Esophagus muscularis mucosa (tissue), 4 donors: ENCODE results near the gene PPP2R5B. TPM values are rescaled to one million over a fixed set of nuclear protein-coding genes. Genes with fewer than 3 reads are reported as not detected.

Experiments used
- DNase-seq: peaks from one replicate; pipeline ENCODE4 v3.0.0-alpha.2; 2017; ENCODE audit errors: extremely low spot score
- H3K27ac ChIP-seq, 4 donors: fragments of 200-600 bp; sonication (generic); replicated peaks in 1 of 4; 1 replicate in 3 of 4; 2 replicates in 1 of 4; pipeline ENCODE4 v1.5.1; 2016 to 2019; ENCODE audit warnings: mild to moderate bottlenecking in 1 of 4
- H3K27me3 ChIP-seq, 4 donors: fragments of 200-600 bp; sonication (generic); one replicate each; pipeline versions ENCODE4 v1.5.1 to v1.6.0; 2016 to 2019
- H3K36me3 ChIP-seq, 4 donors: fragments of 200-600 bp; sonication (generic); one replicate each; pipeline ENCODE4 v1.5.1; 2016 to 2019
- H3K4me1 ChIP-seq, 4 donors: fragments of 200-600 bp; sonication (generic); one replicate each; pipeline ENCODE4 v1.5.1; 2016 to 2019
- H3K4me3 ChIP-seq, 4 donors: fragments of 200-600 bp; sonication (generic); 1 replicate in 2 of 4; 2 replicates in 2 of 4; pipeline ENCODE4 v1.5.1; 2016 to 2019; ENCODE audit warnings: mild to moderate bottlenecking in 4 of 4, moderate library complexity in 1 of 4
- H3K9me3 ChIP-seq, 4 donors: fragments of 200-600 bp; sonication (generic); 1 replicate in 3 of 4; 2 replicates in 1 of 4; pipeline ENCODE4 v1.5.1; 2016 to 2019
- EP300 ChIP-seq: sonication (generic); formaldehyde crosslinking; IDR thresholded peaks from one replicate; pipeline ENCODE4 v1.6.1; 2017; ENCODE audit warnings: antibody characterized with exemption
- POLR2A ChIP-seq: fragments of 450-650 bp; IDR thresholded peaks from one replicate; pipeline ENCODE4 v1.6.1; 2017; ENCODE audit warnings: antibody characterized with exemption, moderate library complexity, mild to moderate bottlenecking, low read depth
- POLR2AphosphoS5 ChIP-seq, 2 donors: sonication (generic); formaldehyde crosslinking; IDR thresholded peaks; one replicate each; pipeline ENCODE4 v1.6.1; 2017; ENCODE audit warnings: antibody characterized with exemption in 2 of 2
- WGBS: methylation state at CpG from one replicate; pipeline ENCODE4 v1.1.5; 2018; 5-methylcytosine and 5-hydroxymethylcytosine counted together
- intact Hi-C: fragments of 100-400 bp; cut with DNase I; formaldehyde crosslinking; loops from one replicate; pipeline ENCODE4 v1.15.1; 2023
- total RNA-seq, 4 donors: library from RNA; depleted of rRNA; stranded (reverse); fragments of >200 nt; gene quantifications; one replicate each; pipeline versions ENCODE4 v1.1.0 to v1.2.1, GENCODE V29; 2016
- TF ChIP-seq, protein P1 (sequence below), 3 experiments: fragments of 200-600 bp in 2 of 3; fragments of 450-650 bp in 1 of 3; sonication (generic) in 2 of 3; IDR thresholded peaks; one replicate each; pipeline ENCODE4 v1.5.1; 2017 to 2019; ENCODE audit warnings: antibody characterized with exemption in 3 of 3, mild to moderate bottlenecking in 2 of 3, moderate library complexity in 1 of 3

The PPP2R5B gene
- total RNA-seq, 4 donors from 2014 or later, result 24.1 to 38.8 (median 29.0) TPM

DNA sequence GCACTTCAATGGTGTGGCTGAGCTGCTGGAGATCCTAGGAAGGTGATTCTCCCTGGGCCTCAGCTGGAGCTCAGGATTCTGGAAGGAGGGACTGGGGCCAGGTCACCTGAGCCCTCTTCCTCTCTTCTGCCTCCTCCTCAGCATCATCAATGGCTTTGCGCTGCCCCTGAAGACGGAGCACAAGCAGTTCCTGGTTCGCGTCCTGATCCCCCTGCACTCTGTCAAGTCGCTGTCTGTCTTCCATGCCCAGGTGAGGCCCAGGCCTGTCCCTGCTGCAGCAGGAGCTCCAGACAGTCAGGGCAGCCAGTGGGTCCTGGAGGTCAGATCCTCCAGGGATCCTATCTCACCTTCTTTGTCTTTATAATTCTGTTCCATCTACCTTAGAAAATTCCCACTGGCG lies 5.9 kb downstream of the PPP2R5B start:
- intact Hi-C loops, result no loop called here
- Histone ChIP-seq H3K27ac (no peak overlapping the region), H3K36me3 (peaks cover 46 to 89% (median 87%) of the 10 kb centered on the region in 4 donors), H3K4me3 (no peak overlapping the region), H3K9me3 (no peaks in the 10 kb centered on the region), H3K27me3 (no peaks in the 10 kb centered on the region), H3K4me1 (peaks cover 12 to 17% (median 14%) of the 10 kb centered on the region in 4 donors)
- 96% methylated on average over 6 of the region's 6 CpGs for WGBS
- no peak for DNase-seq
- TF ChIP-seq EP300 (no peak), POLR2A (no peak), POLR2AphosphoS5 (IDR thresholded peaks at IDR 0.05) (no peak)
- TF ChIP-seq, protein P1, sequence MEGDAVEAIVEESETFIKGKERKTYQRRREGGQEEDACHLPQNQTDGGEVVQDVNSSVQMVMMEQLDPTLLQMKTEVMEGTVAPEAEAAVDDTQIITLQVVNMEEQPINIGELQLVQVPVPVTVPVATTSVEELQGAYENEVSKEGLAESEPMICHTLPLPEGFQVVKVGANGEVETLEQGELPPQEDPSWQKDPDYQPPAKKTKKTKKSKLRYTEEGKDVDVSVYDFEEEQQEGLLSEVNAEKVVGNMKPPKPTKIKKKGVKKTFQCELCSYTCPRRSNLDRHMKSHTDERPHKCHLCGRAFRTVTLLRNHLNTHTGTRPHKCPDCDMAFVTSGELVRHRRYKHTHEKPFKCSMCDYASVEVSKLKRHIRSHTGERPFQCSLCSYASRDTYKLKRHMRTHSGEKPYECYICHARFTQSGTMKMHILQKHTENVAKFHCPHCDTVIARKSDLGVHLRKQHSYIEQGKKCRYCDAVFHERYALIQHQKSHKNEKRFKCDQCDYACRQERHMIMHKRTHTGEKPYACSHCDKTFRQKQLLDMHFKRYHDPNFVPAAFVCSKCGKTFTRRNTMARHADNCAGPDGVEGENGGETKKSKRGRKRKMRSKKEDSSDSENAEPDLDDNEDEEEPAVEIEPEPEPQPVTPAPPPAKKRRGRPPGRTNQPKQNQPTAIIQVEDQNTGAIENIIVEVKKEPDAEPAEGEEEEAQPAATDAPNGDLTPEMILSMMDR (IDR thresholded peaks at IDR 0.05), result no peak

DNA sequence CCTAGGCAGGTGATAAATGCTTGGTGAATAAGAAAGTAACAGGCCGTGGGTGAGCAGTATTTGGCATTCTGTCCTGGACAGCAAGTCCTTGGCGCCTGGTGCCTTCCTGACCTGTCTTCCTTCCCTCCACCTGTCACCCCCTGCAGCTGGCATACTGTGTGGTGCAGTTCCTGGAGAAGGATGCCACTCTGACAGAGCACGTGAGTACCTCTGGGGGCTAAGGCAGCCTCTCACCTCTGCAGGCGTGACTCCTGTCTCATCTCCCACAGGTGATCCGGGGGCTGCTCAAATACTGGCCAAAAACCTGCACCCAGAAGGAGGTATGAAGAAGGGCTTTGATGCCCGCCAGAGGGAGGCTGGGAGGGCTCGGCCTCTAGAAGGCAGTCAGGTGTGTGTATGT lies 6.8 kb downstream of the PPP2R5B start:
- peaks cover 2 to 8% (median 4%) of the 10 kb centered on the region in 4 donors for H3K4me1 ChIP-seq
- no peak for TF ChIP-seq POLR2A
- TF ChIP-seq, protein P1 (IDR thresholded peaks at IDR 0.05), result no peak
- no peak for TF ChIP-seq POLR2AphosphoS5 (IDR thresholded peaks at IDR 0.05)
- TF ChIP-seq EP300, result no peak
- no peaks in the 10 kb centered on the region for H3K9me3 ChIP-seq
- no peaks in the 10 kb centered on the region for H3K27me3 ChIP-seq
- WGBS, result 96% methylated on average over 4 of the region's 7 CpGs
- DNase-seq, result no peak
- peaks cover 46 to 89% (median 87%) of the 10 kb centered on the region in 4 donors for H3K36me3 ChIP-seq
- no peak overlapping the region for H3K4me3 ChIP-seq
- no peak overlapping the region for H3K27ac ChIP-seq
- intact Hi-C loops, result no loop called here

DNA sequence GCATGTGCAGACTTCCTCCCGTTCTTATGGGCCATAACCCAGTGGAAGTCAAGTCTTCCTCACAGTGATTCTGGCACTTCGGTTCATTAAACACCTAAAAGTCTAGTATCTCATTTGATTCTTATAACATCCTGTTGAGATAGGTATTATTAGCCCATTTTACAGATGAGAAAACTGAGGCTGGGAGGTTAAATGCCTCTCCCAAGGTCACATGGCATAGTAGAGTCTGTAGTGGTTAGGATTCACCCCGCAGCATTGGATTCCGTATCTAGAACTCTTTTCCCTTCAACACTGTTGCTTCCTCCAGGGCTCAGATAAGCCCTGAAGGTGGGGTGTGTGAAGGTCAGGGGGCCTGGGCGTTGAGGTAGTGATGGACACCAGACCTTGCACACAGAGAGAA lies 7.8 kb downstream of the PPP2R5B start:
- Histone ChIP-seq H3K27me3 (no peaks in the 10 kb centered on the region), H3K4me3 (no peak overlapping the region), H3K36me3 (peaks cover 46 to 79% (median 77%) of the 10 kb centered on the region in 4 donors), H3K9me3 (no peaks in the 10 kb centered on the region), H3K27ac (no peak overlapping the region), H3K4me1 (no peaks in the 10 kb centered on the region)
- no peak for DNase-seq
- intact Hi-C loops, result no loop called here
- 93% methylated on average over 5 of the region's 5 CpGs for WGBS
- TF ChIP-seq POLR2A (no peak), POLR2AphosphoS5 (IDR thresholded peaks at IDR 0.05) (no peak), EP300 (no peak)
- TF ChIP-seq, protein P1 (IDR thresholded peaks at IDR 0.05), result no peak

DNA sequence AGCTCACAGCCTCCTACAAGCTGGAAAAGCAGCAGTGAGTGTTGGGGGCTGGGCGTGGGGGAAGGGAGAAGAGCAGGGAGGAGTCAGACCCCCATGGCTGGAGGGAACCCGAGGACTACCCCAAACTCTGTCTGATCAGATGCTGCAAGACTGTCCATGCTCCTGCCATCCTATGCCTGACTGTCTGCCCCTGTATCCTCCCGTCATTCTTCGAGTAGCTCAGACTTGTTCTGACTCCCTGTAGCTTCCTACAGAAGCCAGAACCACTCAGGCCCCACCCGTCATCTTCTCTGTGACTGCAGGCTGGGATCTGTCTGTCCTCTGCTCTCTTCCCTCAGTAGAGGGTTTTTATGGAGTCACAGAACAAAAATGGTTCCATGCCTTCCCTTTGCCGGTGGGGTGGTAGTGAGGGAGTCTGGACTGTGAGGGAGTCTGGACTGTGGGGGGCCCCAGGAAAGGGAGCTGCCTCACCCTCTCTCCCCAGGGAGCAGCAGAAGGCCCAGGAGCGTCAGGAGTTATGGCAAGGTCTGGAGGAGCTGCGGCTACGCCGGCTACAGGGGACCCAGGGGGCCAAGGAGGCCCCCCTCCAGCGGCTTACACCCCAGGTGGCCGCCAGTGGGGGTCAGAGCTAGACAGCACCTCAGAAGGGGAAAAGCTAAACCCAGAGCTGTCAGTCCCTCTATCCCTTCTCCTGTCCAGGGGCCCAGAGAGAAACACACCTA lies 8.9 kb downstream of the PPP2R5B start:
- H3K27ac ChIP-seq, result no peak overlapping the region
- no peak for DNase-seq
- no peaks in the 10 kb centered on the region for H3K9me3 ChIP-seq
- H3K36me3 ChIP-seq, result peaks cover 46 to 70% (median 68%) of the 10 kb centered on the region in 4 donors
- TF ChIP-seq POLR2A (no peak), POLR2AphosphoS5 (IDR thresholded peaks at IDR 0.05) (no peak), EP300 (no peak)
- TF ChIP-seq, protein P1 (IDR thresholded peaks at IDR 0.05), result no peak
- H3K4me3 ChIP-seq, result no peak overlapping the region
- no peaks in the 10 kb centered on the region for H3K27me3 ChIP-seq
- intact Hi-C loops, result no loop called here
- WGBS, result 83% methylated on average over 12 of the region's 12 CpGs
- no peaks in the 10 kb centered on the region for H3K4me1 ChIP-seq
